Caki2 (cell line): Measurements from ENCODE around the gene HSD11B1. TPM values are rescaled to one million over a fixed set of nuclear protein-coding genes. Genes with fewer than 3 reads are reported as not detected.
A peak's percentile ranks its signal among the peaks of the same experiment; 100 is the strongest.

ENCODE experiments used
- DNase-seq: peaks from one replicate; pipeline ENCODE4 v3.0.0-alpha.2; 2015; ENCODE audit warnings: low read depth
- in situ Hi-C: cut with HindIII; loops from 2 replicates; pipeline ENCODE4 v1.10.0; 2016; ENCODE audit warnings: low sequenced_read_pairs, low pct_unique_long_range_greater_than_20kb, mixed read lengths
- total RNA-seq: library from RNA; depleted of rRNA; stranded (reverse); fragments of >200 nt; shearing (Covaris generic); gene quantifications from 2 replicates; pipeline ENCODE4 v1.2.3, GENCODE V29; 2014; ENCODE audit warnings: low replicate concordance; rRNA removed

Gene HSD11B1
- not detected in 2 replicates for total RNA-seq

- in situ Hi-C loops = no loop called here
- DNase-seq = no peak
Measured at GRCh38 chr1:209704584-209704983, at the start of gene HSD11B1. TSS of gene HSD11B1 (plus strand) at chr1:209704846. CDS start at chr1:209704943, 97 bp downstream.

- DNase-seq = no peak
- in situ Hi-C loops = no loop called here
Measured at GRCh38 chr1:209655411-209656231, 49.0 kb upstream of the HSD11B1 start.

DNA sequence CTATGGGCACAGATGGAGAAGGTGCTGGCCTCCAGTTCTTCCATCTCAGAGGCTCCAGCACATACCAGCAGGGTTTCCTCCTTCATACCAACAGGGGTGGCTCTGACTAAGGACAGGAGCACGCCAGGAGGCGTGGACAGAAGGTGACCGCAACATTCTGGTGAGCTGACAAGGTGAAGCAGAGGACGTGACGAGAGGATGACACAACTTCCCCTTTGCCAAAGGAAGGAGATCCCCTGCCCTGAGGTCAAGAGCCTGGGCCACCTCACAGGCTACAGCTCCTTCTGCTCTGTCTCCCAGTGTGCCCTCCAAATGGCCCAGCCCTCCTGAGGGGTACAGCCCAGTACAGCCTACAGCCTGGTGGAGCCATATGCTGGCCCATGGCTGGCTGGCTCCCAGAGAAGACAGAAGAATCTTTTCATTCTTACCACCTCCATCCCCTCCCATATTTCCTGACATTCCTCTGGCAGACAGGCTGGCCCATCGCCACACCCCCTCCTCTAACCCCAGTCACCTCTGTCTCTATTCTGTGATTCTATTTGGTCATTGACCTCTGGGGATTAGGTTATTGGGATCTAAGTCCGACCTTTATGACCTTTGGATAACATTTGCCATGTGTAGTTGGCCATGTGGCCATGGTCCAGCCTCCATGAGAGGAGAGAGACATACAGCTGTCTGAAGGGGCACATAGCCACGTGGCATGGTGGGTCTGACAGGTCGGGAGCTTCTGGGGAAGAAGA lies 47.3 kb upstream of the HSD11B1 start:
- DNase-seq = peak; percentile 41

DNA sequence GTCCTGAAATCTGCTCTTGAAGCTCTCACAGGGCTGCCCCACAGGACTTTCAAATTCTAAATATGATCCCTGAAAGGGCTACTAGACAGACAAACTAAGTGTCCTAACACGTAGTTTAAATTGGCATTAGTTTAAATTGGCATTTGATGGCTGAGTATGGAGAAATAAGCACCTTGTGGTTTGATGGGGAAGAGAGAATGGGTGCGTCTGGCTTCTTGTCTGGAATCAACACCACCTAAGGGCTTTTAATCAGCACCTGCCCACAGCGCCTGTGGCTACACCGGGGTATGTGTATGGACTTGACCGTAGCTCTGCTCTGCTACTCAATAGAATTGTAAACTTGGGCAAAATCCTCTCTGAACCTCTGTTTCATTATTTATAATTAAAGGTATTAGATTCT lies 46.7 kb upstream of the HSD11B1 start:
- no peak for DNase-seq
- in situ Hi-C loops = no loop called here

More for the DNA sequence above, 47.3 kb upstream of the HSD11B1 start:
- in situ Hi-C loops = no loop called here

GRCh38 chr1:209659909-209660308 lies 44.7 kb upstream of the HSD11B1 start:
- in situ Hi-C loops = no loop called here
- no peak for DNase-seq

- in situ Hi-C loops = no loop called here
- no peak for DNase-seq
Measured at GRCh38 chr1:209661071-209661470, 43.6 kb upstream of the HSD11B1 start.

DNA sequence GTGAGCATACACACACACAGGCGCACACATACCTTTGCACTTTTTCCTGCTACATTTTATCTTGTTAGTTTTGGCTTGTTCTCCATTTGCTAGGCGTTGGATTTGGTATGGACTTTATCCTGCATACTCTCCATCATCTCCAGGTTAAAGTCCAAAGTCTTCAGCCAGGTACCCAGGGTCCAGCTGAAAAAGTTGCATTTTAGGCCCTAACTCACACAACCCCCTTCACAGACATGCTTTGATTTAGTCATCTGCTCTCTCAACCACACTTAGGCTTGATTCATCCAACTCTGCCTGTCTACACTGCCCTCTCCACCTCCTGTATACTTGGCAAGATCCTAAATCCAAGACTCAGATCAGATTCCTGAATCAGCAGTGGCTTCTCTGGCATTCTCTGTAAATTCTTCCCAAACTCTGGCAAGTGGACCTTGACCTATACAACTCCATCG lies 41.7 kb upstream of the HSD11B1 start:
- DNase-seq = no peak
- in situ Hi-C loops = no loop called here

GRCh38 chr1:209667103-209667502 lies 37.5 kb upstream of the HSD11B1 start:
- in situ Hi-C loops = no loop called here
- DNase-seq = no peak

GRCh38 chr1:209667708-209668107 lies 36.9 kb upstream of the HSD11B1 start:
- no peak for DNase-seq
- in situ Hi-C loops = no loop called here

DNA sequence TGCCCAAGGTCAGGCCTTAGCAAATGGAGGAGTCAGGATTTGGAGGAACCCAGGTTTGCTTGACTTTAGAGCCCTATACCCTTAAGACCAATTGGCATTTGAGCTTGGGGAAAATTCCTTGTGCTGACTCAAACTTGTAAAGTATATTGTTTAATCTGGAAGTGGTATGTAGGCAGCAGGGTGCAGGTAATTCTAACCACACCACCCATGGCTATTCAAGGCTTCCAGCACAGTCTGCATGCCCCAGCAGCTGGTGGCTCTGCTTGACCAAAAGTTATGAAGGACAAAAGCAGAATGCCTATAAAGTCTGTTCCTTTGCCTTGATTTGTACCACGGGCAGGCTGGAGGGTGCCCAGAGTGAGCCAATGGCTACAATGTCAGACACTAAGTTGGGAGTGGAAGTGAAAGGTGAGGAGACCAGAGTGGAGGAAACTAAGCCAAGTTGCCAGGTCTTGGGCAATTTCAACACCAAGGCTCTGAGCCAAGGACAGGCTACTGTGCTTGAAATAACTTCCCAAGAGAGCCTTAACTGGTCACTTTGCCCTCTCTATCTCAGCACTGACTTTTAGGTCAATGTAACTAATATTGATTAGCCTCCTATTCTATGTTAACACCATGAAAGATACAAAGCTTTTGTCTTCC lies 34.1 kb upstream of the HSD11B1 start:
- no peak for DNase-seq
- in situ Hi-C loops = no loop called here

- DNase-seq = no peak
- in situ Hi-C loops = no loop called here
Measured at GRCh38 chr1:209672705-209673630, 31.7 kb upstream of the HSD11B1 start.

- no peak for DNase-seq
- in situ Hi-C loops = no loop called here
Measured at GRCh38 chr1:209673631-209674417, 30.8 kb upstream of the HSD11B1 start.

- in situ Hi-C loops = no loop called here
- DNase-seq = peak; percentile 60
Measured at GRCh38 chr1:209674957-209675564, 29.6 kb upstream of the HSD11B1 start, which contains the start of gene G0S2. TSS of gene G0S2 (plus strand) at chr1:209675412. CDS start at chr1:209675685, 273 bp downstream.

DNA sequence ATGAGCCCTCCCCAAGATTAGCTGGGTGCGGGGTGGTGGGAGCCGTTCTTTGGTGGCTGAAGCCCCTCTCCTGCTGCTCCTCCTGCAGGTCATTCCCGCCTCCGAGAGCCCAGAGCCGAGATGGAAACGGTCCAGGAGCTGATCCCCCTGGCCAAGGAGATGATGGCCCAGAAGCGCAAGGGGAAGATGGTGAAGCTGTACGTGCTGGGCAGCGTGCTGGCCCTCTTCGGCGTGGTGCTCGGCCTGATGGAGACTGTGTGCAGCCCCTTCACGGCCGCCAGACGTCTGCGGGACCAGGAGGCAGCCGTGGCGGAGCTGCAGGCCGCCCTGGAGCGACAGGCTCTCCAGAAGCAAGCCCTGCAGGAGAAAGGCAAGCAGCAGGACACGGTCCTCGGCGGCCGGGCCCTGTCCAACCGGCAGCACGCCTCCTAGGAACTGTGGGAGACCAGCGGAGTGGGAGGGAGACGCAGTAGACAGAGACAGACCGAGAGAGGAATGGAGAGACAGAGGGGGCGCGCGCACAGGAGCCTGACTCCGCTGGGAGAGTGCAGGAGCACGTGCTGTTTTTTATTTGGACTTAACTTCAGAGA lies 29.0 kb upstream of the HSD11B1 start:
- no peak for DNase-seq
- in situ Hi-C loops = no loop called here

DNA sequence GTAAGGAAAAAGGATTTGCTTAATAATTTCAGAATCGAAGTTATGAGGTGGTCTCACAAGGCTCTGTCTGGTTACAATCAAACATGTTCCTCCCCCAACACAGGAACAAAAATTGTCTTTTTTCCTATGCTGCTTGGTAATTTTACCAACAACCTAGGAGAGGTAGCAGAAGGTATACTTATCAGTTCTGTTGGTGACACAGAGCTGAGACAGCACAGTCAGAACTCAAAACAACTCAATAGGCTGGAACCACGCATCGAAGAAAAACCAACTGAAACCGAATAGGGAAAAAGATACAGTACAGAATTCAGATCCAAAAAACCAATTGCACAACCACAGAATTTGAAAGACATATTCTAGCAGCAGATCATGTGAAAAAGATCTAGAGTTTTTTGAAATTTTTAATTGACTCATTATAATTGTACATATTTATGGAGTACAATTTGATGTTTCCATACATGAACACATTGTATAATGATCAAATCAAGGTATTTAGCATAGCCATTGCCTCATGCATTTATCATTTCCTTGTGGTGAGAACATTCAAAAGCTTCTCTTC lies 25.6 kb upstream of the HSD11B1 start:
- no peak for DNase-seq
- in situ Hi-C loops = no loop called here

- in situ Hi-C loops = no loop called here
- no peak for DNase-seq
Measured at GRCh38 chr1:209685821-209686220, 18.8 kb upstream of the HSD11B1 start.
